Nephron progenitor cell (in vitro differentiated cells): ENCODE data around the gene PSMB11.

ENCODE experiments used
- DNase-seq: peaks from one replicate; pipeline ENCODE4 v3.0.0; 2021
- H3K27ac Mint-ChIP-seq: 2 replicates; pipeline ENCODE4 v1.8.0; 2021; ENCODE audit warnings: mild to moderate bottlenecking, moderate library complexity, mixed read lengths
- H3K27me3 Mint-ChIP-seq: 2 replicates; pipeline ENCODE4 v1.8.0; 2021; ENCODE audit warnings: mild to moderate bottlenecking, low read depth, mixed read lengths; ENCODE audit not compliant: poor library complexity
- H3K36me3 Mint-ChIP-seq: 2 replicates; pipeline ENCODE4 v1.8.0; 2021; ENCODE audit warnings: low read depth, mixed read lengths
- H3K4me1 Mint-ChIP-seq: 2 replicates; pipeline ENCODE4 v1.8.0; 2021; ENCODE audit warnings: mixed read lengths
- H3K4me3 Mint-ChIP-seq: 2 replicates; pipeline ENCODE4 v1.8.0; 2021; ENCODE audit warnings: mild to moderate bottlenecking, moderate library complexity, mixed read lengths
- H3K9me3 Mint-ChIP-seq: 2 replicates; pipeline ENCODE4 v1.8.0; 2021; ENCODE audit warnings: mild to moderate bottlenecking, moderate library complexity, mixed read lengths
- CTCF ChIP-seq: fragments of 200-600 bp; sonication (generic); IDR thresholded peaks from 2 replicates; pipeline ENCODE4 v1.5.0; 2021; ENCODE audit warnings: antibody characterized with exemption

PSMB11 gene

DNA sequence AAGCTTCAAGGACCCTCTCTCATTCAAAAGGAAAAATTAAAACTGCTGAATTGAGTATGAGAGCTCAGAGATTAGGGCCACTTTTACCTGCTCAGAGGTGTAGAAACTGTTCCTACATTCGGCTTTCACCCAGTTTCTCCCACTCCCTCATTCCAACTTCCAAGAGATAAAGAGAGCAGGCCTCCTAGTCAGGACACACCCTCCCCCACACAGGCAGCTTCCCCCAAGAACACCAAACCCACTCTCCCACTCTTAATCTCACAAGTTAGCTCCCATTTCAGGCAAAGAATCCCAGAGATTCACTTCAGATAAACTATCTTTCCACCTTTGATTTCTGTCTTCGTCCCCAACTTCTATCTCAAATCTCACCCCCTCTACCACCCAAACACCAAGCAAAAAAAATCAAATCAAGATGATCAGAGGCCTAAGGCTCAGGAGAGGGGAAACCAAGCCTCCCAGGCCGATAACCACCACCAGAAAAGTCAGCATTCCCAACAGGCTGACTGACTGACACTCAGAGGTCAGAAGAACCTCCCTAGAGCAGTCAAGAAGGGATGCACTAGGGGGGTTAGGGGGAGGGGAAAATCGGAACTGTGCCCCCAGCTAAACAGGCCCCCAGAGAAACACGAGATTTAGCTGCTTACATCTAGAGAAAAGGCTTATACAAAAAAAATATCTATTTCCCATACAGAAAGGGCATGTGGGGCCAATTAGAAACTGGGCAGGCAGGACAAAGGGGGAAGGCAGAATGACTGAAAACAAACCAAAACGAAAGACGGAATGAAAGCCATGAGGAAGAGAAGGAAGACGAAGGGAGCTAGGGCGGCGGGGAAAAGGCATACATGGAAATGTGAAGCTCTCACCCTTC lies 28.5 kb downstream of the PSMB11 start:
- no peak for DNase-seq
- Mint-ChIP-seq H3K4me1 (peaks cover 68% of the 10 kb centered on the region), H3K27me3 (no peaks in the 10 kb centered on the region), H3K27ac (peak overlapping the region; percentile 97), H3K36me3 (peaks cover 55% of the 10 kb centered on the region), H3K9me3 (no peaks in the 10 kb centered on the region), H3K4me3 (peak overlapping the region; percentile 97)
- no peak for TF ChIP-seq CTCF

DNA sequence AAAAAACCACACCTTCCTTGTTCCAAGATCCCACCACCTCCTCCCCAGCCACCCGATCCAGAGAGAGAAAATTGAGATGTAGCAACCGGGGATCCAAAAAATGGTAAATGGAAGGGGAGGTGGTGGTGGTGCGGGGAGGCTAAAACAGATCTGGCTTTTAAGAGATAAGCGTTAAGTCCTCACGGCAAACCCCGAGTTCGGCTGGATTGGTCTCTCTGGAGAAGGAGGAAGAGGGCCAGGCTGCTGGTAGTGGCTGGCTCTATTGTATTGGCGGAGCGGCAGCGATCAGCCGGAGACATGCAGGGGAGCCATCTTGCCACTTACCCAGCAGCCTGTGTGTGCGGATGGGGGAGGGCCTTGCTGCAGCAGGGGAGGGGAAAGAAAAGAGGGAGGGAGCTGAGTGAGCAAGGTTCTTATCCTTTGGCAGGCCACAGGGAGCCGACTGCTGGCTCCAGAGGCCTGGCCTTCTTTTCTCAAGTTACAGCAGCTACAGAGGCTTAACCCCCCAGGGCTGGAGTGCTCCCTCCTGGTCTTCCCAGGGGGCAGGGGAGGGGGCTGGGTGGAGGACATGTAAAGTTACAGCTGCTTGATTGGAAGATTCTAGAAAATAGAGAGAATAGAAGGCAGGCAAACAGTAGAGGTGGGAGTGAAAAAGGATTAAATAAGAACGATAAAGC lies 29.4 kb downstream of the PSMB11 start:
- peaks cover 52% of the 10 kb centered on the region for H3K36me3 Mint-ChIP-seq
- DNase-seq, result peak; percentile 78

DNA sequence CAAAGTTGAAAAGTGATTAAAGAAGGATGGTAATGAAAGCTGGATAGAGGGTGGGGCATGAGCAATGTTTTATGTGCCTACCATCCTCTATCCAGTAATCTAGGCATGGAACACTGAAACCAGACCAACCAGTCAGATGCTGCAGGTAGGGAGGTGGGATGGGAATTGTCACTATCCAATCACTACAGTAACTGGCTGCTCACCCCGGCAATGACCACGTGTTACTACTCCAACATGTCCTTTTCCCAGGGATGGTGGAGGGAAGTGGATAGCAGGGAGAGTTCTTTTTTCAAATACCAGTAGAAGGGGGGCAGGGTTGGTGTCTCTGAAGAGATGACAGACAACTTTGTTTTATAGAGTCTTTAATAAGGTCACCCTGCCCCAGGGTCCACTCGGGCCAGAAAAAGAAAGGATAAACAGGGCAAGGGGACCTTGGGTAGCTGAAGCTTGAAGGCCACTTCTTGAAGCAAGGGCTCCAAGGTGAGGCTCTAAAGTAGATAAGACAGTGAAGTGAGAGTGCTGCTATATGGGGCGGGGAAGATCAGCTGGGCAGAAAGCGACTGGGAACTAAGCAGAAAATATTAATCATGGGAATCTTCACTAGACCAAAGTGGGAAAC lies 30.0 kb downstream of the PSMB11 start:
- Mint-ChIP-seq H3K27ac (peak overlapping the region; percentile 97), H3K27me3 (no peaks in the 10 kb centered on the region), H3K4me3 (peak overlapping the region; percentile 97), H3K4me1 (peaks cover 54% of the 10 kb centered on the region), H3K9me3 (no peaks in the 10 kb centered on the region), H3K36me3 (peaks cover 47% of the 10 kb centered on the region)
- TF ChIP-seq CTCF, result no peak
- no peak for DNase-seq

More for the DNA sequence above, 29.4 kb downstream of the PSMB11 start:
- TF ChIP-seq CTCF, result no peak
- Mint-ChIP-seq H3K4me1 (peaks cover 60% of the 10 kb centered on the region), H3K27ac (peak overlapping the region; percentile 97), H3K9me3 (no peaks in the 10 kb centered on the region), H3K27me3 (no peaks in the 10 kb centered on the region), H3K4me3 (peak overlapping the region; percentile 97)

DNA sequence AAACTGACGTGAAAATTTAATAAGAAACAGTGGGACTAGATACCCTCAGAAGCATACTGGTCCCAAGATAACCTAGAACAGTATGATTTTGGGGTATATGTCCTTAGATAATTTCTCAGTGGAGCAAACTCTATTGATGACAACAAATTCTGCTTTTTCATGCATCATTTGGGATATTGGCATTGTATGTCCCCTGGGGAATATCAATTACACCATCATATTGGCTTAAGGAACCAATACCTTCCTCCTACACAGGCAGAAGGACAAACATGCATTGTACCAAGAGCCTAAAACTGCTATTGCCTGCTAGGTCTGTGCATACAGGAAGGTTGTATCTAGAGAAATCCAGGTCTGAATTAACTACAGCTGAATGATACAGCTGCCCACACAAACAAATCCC lies 32.9 kb downstream of the PSMB11 start:
- Mint-ChIP-seq H3K27ac (no peak overlapping the region), H3K36me3 (peaks cover 54% of the 10 kb centered on the region), H3K4me3 (no peak overlapping the region), H3K9me3 (no peaks in the 10 kb centered on the region), H3K27me3 (no peaks in the 10 kb centered on the region), H3K4me1 (peaks cover 33% of the 10 kb centered on the region)
- DNase-seq, result no peak
- TF ChIP-seq CTCF, result no peak

DNA sequence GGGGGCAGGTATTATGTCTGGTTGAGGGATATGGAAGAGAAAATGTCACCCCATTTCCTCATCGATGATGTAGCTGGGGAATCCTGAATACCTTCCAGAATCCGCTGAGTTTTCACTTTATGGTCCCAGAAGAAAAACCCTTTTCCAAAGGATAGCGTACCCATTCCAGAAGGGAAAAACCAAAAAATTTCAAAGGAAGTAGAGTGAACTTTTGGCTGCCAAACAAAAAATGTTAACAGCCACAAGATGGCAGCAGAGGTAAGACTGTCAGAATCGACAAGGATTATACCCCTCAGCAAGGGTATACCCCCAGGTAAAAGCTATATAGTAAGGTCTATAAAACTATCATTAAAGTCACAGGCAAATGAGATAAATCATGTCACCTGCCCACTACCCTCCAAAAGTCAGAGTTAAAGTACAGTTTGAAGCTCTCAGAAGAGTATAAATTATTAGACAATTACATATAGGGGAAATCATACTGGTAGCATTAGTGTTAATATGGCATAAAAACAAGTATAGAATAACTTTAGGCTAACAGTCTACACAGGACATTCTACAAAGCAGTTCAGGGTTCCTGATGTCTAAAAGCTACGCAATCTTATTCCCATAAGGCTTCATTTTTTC lies 34.9 kb downstream of the PSMB11 start:
- DNase-seq, result no peak
- H3K36me3 Mint-ChIP-seq, result peaks cover 74% of the 10 kb centered on the region
- no peaks in the 10 kb centered on the region for H3K27me3 Mint-ChIP-seq
- no peaks in the 10 kb centered on the region for H3K9me3 Mint-ChIP-seq
- H3K4me1 Mint-ChIP-seq, result peaks cover 18% of the 10 kb centered on the region
- H3K27ac Mint-ChIP-seq, result no peak overlapping the region
- no peak overlapping the region for H3K4me3 Mint-ChIP-seq
- peak; percentile 57 for TF ChIP-seq CTCF
